Middle frontal gyrus (tissue), 1 donor: ENCODE measurements around the gene SDE2.

Source experiments
- DNase-seq: peaks from one replicate; pipeline ENCODE4 v3.0.0-alpha.2; 2015; ENCODE audit warnings: low spot score; ENCODE audit errors: extremely low spot score

Gene SDE2

GRCh38 chr1:225999227-225999911 is at the start of gene SDE2:
SDE2 (minus strand) TSS chr1:225999343; CDS start chr1:225999312, 31 bp downstream.
- peak; percentile 97 for DNase-seq

- DNase-seq, result no peak
These were observed 49.7 kb upstream of the SDE2 start for GRCh38 chr1:226048886-226049285.

GRCh38 chr1:226047495-226047894 is 48.4 kb upstream of the SDE2 start:
- DNase-seq, result no peak

DNA sequence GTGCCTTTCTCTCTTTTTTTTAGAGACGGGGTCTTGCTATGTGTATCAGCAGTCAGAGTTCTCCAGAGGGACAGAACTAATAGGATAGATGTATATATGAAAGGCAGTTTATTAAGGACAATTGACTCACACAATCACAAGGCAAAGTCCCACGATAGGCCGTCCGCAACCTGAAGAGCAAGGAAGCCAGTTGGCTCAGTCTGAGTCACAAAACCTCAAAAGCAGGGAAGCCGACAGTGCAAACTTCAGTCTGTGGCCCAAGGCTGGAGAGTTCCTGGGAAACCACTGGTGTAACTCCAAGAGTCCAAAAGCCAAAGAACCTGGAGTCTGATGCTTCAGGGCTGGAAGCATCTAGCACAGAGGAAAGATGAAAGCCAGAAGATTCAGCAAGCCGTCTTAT is 47.1 kb upstream of the SDE2 start:
- no peak for DNase-seq

- DNase-seq, result no peak
These were observed 45.5 kb upstream of the SDE2 start for GRCh38 chr1:226044514-226045101.

DNA sequence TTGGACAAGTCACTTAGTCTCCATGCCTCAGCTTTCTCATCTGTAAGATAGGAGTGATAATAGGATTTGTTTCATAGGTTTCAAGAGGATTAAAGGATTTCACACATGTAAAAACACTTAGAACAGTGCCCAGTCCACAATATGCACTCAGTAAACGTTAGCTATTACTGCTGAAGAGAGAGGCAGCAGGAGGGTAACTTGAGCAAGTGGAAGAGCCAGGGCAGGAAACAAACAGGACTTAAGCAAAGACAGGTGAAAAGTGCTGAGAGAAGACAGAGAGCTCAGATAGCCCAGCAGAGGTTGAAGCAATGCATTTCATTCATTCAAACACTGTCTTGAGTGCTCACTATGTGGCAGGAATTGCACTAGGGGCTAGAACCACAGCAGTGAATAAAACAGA is 42.3 kb upstream of the SDE2 start:
- DNase-seq, result no peak

DNA sequence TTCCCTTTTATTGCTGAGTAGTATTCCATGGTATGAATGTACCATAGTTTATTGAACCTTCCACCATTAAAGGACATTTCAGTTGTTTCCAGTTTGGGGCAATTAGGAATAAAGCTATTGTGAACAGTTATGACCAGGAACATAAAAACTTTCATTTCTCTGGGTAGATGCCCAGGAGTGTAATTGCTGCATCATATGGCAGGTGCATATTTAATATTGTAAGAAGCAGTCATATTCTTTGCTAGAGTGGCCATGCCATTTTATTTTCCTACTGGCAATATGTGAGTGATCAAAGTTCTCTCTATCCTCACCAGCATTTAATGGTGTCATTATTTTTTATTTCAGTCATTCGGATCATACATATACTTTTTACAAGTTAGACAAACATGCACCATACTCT is 39.5 kb upstream of the SDE2 start:
- DNase-seq, result no peak

DNA sequence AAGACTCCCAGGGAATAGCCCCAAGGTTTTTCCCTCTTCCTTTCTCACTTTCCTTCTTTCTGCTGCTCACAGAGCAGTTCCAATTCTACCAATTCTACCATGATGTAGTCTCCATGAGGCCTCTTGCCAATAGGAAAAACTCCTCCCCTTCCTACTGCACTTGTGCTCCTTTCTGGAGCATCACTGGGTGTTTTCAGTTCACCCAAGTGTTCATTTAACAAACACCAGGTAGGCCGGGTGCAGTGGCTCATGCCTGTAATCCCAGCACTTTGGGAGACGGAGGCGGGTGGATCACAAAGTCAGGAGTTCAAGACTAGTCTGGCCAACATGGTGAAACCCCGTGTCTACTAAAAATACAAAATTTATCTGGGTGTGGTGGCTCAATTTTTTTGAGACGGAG is 36.8 kb upstream of the SDE2 start:
- DNase-seq, result no peak

GRCh38 chr1:226034482-226034881 is 35.3 kb upstream of the SDE2 start:
- DNase-seq, result peak; percentile 13

DNA sequence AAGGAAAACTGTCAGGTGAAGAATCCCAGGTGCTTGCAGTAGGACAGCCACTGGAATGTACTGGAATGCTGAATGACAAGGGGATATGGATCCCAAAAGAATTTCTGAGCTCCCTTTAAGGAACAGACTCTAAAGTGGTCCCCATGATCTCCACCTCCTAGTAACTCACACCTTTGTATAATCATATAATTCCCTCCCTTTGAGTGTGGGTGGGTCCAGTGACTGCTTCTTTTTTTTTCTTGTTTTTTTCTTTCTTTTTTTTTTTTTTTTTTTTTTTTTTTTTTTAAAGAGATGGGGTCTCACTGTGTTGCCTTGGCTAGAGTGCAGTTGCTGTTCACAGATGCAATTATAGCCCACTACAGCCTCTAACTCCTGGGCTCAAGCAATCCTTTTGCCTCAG is 34.8 kb upstream of the SDE2 start:
- no peak for DNase-seq

- no peak for DNase-seq
These were observed 34.4 kb upstream of the SDE2 start for GRCh38 chr1:226033582-226033981.

DNA sequence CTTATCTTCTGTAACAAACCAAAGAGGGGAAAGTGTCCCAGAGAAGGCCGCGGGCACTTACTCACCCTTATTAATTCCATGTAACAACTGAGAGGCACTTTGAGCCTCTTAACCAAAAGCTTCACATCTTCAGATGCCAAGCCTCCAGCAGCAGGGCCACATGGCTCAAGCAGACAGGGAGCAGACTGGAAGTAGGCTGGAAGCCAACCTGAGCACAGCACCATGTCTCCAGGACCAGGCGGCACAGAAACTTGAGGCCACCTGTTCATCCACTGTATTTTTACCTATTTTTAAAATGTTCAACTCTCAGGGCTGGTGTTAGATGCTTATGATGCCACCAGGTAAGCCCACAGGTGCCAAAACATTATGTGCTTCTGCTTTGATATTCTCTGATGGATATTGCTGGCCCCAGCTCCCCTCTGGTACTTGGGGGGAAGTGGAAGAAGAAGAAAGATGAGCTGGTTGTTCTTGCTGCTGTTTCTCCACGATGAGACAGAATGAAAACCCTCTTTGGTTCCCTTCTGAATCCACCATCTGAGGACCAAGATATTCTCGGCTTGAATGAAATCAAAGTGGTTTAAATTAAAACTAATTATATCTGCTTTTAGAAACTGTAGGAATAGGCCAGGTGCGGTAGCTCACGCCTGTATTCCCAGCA is 30.6 kb upstream of the SDE2 start:
- no peak for DNase-seq

DNA sequence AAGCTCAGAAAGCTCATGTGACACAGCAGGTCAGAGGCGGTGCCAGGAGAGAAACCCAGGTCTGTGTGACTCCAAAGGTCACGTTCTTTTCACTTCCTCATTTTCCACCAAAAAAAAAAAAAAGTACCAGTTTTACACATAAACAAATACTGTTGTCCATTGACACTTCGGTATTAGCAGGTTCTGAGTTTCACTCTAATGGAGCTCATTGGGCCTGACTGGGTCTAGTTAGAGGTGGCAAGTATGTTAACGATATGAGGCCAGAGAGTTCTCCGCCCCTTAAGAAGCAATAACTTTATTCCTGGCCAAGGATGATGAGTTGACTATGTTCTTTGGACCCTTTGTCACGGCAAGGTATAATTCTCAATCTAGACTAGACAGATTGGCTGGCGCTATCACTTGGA is 30.0 kb upstream of the SDE2 start:
- no peak for DNase-seq

GRCh38 chr1:226027538-226028217 is 28.5 kb upstream of the SDE2 start:
- no peak for DNase-seq

- no peak for DNase-seq
These were observed 27.7 kb upstream of the SDE2 start for GRCh38 chr1:226026833-226027232.

GRCh38 chr1:226023735-226024134 is 24.6 kb upstream of the SDE2 start:
- no peak for DNase-seq

DNA sequence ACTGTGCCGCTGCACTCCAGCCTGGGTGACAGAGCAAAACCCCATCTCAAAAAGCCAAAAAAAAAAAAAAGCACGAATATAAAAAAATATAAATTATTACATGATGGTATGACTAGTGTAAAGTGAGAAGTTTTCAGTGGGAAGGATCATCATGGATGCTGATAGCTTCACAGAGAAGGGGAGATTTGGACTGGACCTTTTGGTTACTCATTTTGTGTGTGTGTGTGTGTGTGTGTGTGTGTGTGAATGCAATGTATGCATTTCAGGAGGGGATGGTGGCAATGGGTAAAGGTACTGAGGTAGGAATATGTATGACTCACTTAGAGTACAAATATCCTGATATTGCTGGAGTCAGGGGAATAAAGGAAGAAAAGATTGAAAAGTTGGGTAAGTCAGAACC is 22.7 kb upstream of the SDE2 start:
- no peak for DNase-seq

DNA sequence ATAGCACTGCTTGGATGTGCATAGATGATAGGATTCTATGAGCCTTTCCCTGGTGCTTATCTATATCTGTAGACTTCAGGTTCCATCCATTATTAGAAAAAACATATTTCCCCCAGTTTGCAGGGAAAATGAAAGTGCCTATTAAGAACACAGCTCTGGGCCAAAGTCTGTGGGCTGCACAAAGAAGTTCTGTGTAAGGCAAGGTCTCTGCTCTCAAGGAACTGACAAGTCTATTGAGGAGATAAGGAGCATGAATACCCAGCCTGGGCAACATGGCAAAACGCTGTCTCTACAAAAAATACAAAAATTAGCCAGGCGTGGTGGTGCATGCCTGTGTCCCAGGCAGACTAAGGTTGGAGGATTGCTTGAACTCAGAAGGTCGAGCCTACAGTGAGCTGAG is 22.3 kb upstream of the SDE2 start:
- DNase-seq, result no peak

DNA sequence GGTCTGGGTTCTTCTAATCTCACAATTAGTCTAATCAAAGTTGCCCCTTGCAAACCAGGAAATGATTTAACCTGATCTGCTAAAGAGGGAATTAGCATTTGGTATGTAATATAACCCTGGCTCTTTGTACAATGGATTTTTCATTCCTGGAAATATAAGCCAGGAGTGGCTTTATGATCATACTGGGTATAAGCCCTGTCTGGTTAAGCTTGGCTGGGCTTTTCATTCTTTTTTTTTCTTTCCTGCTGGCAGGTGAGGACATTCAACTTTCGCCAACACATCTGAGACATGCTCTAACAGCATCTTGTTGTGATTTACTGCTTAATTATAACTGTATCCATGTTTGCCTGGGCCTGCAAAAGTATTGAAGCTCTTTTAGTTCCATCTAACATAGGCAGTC is 20.4 kb upstream of the SDE2 start:
- DNase-seq, result no peak

GRCh38 chr1:226017070-226017469 is 17.9 kb upstream of the SDE2 start:
- DNase-seq, result no peak

- no peak for DNase-seq
These were observed 10.5 kb upstream of the SDE2 start for GRCh38 chr1:226009650-226010044.
